Suprapubic skin (tissue), 4 donors: ENCODE data around the gene IFT52. TPM values are rescaled to one million over a fixed set of nuclear protein-coding genes. Genes with fewer than 3 reads are reported as not detected.

Experiments
- DNase-seq, 2 donors: peaks; one replicate each; pipeline ENCODE4 v3.0.0-alpha.2; 2019; ENCODE audit warnings: low spot score in 2 of 2
- H3K27ac ChIP-seq: fragments of 200-600 bp; sonication (generic); one replicate; pipeline ENCODE4 v1.5.1; 2019
- H3K27me3 ChIP-seq: fragments of 200-600 bp; sonication (generic); one replicate; pipeline ENCODE4 v1.5.1; 2019
- H3K36me3 ChIP-seq: fragments of 200-600 bp; sonication (generic); one replicate; pipeline ENCODE4 v1.5.1; 2019
- H3K4me1 ChIP-seq: fragments of 200-600 bp; sonication (generic); one replicate; pipeline ENCODE4 v1.5.1; 2019
- H3K4me3 ChIP-seq: fragments of 200-600 bp; sonication (generic); one replicate; pipeline ENCODE4 v1.5.1; 2019; ENCODE audit warnings: mild to moderate bottlenecking
- H3K9me3 ChIP-seq: fragments of 200-600 bp; sonication (generic); one replicate; pipeline ENCODE4 v1.5.1; 2019
- CTCF ChIP-seq, 2 donors: fragments of 200-600 bp in 1 of 2; fragments of 450-650 bp in 1 of 2; sonication (generic) in 1 of 2; IDR thresholded peaks; one replicate each; pipeline ENCODE4 v1.5.1; 2016 to 2019; ENCODE audit warnings: antibody characterized with exemption in 2 of 2, mild to moderate bottlenecking in 1 of 2, moderate library complexity in 1 of 2
- EP300 ChIP-seq: sonication (generic); formaldehyde crosslinking; IDR thresholded peaks from one replicate; pipeline ENCODE4 v1.6.1; 2017; ENCODE audit warnings: antibody characterized with exemption
- POLR2A ChIP-seq, 2 donors: fragments of 450-650 bp; IDR thresholded peaks; one replicate each; pipeline ENCODE4 v1.6.1; 2017; ENCODE audit warnings: antibody characterized with exemption in 2 of 2, mild to moderate bottlenecking in 2 of 2, moderate library complexity in 2 of 2
- POLR2AphosphoS5 ChIP-seq, 3 donors: sonication (generic); formaldehyde crosslinking; IDR thresholded peaks; one replicate each; pipeline ENCODE4 v1.6.1; 2017; ENCODE audit warnings: antibody characterized with exemption in 3 of 3
- WGBS: methylation state at CpG from one replicate; pipeline ENCODE4 v1.1.5; 2018; 5-methylcytosine and 5-hydroxymethylcytosine counted together
- total RNA-seq, 4 donors: library from RNA; depleted of rRNA; stranded (reverse); fragments of >200 nt; gene quantifications; one replicate each; pipeline ENCODE4 v1.1.0, GENCODE V29; 2016

Gene IFT52
- total RNA-seq, 4 donors from 2014 or later, result 10.7 to 17.5 (median 13.5) TPM

GRCh38 chr20:43554369-43554768 lies 36.4 kb upstream of the IFT52 start:
- H3K4me1 ChIP-seq, result no peaks in the 10 kb centered on the region
- no peak overlapping the region for H3K4me3 ChIP-seq
- WGBS, result 80% methylated on average over 3 of the region's 3 CpGs
- no peak overlapping the region for H3K27ac ChIP-seq
- H3K27me3 ChIP-seq, result no peaks in the 10 kb centered on the region
- no peak for TF ChIP-seq POLR2AphosphoS5 (IDR thresholded peaks at IDR 0.05)
- H3K9me3 ChIP-seq, result no peaks in the 10 kb centered on the region
- no peaks in the 10 kb centered on the region for H3K36me3 ChIP-seq
- DNase-seq, result no peak

- no peaks in the 10 kb centered on the region for H3K36me3 ChIP-seq
- TF ChIP-seq EP300 (no peak), POLR2AphosphoS5 (IDR thresholded peaks at IDR 0.05) (no peak)
- H3K27ac ChIP-seq, result no peak within 1 kb of the TSS
- no peak within 1 kb of the TSS for H3K4me3 ChIP-seq
- DNase-seq, result no peak
- H3K4me1 ChIP-seq, result no peaks in the 10 kb centered on the region
- WGBS, result 86% methylated on average over 12 of the region's 12 CpGs
- no peaks in the 10 kb centered on the region for H3K27me3 ChIP-seq
- H3K9me3 ChIP-seq, result no peaks in the 10 kb centered on the region
These were observed 32.2 kb upstream of the IFT52 start, which contains the start of gene SGK2 for GRCh38 chr20:43558412-43559146. TSS of gene SGK2 (plus strand) at chr20:43559027. CDS start at chr20:43566496, 7,469 bp downstream.

GRCh38 chr20:43559147-43559987 lies 31.4 kb upstream of the IFT52 start:
- 86% methylated on average over 8 of the region's 8 CpGs for WGBS
- no peaks in the 10 kb centered on the region for H3K4me1 ChIP-seq
- no peaks in the 10 kb centered on the region for H3K36me3 ChIP-seq
- H3K4me3 ChIP-seq, result no peak overlapping the region
- TF ChIP-seq CTCF (IDR thresholded peaks at IDR 0.05), result no peak
- no peak for TF ChIP-seq POLR2A (IDR thresholded peaks at IDR 0.05)
- no peak for TF ChIP-seq EP300
- no peak for TF ChIP-seq POLR2AphosphoS5 (IDR thresholded peaks at IDR 0.05)
- no peaks in the 10 kb centered on the region for H3K27me3 ChIP-seq
- H3K9me3 ChIP-seq, result no peaks in the 10 kb centered on the region
- H3K27ac ChIP-seq, result no peak overlapping the region
- no peak for DNase-seq

- DNase-seq, result no peak
- Histone ChIP-seq H3K27me3 (no peaks in the 10 kb centered on the region), H3K4me3 (no peak overlapping the region), H3K9me3 (no peaks in the 10 kb centered on the region), H3K36me3 (no peaks in the 10 kb centered on the region), H3K4me1 (no peaks in the 10 kb centered on the region), H3K27ac (no peak overlapping the region)
- TF ChIP-seq EP300 (no peak), POLR2AphosphoS5 (IDR thresholded peaks at IDR 0.05) (no peak), POLR2A (IDR thresholded peaks at IDR 0.05) (no peak), CTCF (IDR thresholded peaks at IDR 0.05) (no peak)
- WGBS, result 84% methylated on average over 3 of the region's 3 CpGs
These were observed 29.8 kb upstream of the IFT52 start for GRCh38 chr20:43560974-43561373.

- WGBS, result 43% methylated on average over 3 of the region's 3 CpGs
- no peak for DNase-seq
- Histone ChIP-seq H3K36me3 (no peaks in the 10 kb centered on the region), H3K4me1 (no peaks in the 10 kb centered on the region), H3K27ac (no peak overlapping the region), H3K9me3 (no peaks in the 10 kb centered on the region), H3K27me3 (no peaks in the 10 kb centered on the region), H3K4me3 (no peak overlapping the region)
- TF ChIP-seq EP300 (no peak), CTCF (IDR thresholded peaks at IDR 0.05) (no peak), POLR2AphosphoS5 (IDR thresholded peaks at IDR 0.05) (no peak), POLR2A (IDR thresholded peaks at IDR 0.05) (no peak)
These were observed 27.3 kb upstream of the IFT52 start for GRCh38 chr20:43563429-43563828.

GRCh38 chr20:43563991-43564390 lies 26.7 kb upstream of the IFT52 start:
- DNase-seq, result no peak
- H3K27me3 ChIP-seq, result no peaks in the 10 kb centered on the region
- 91% methylated on average over 6 of the region's 7 CpGs for WGBS
- no peak overlapping the region for H3K27ac ChIP-seq
- no peaks in the 10 kb centered on the region for H3K9me3 ChIP-seq
- TF ChIP-seq EP300 (no peak), CTCF (IDR thresholded peaks at IDR 0.05) (no peak), POLR2A (IDR thresholded peaks at IDR 0.05) (no peak), POLR2AphosphoS5 (IDR thresholded peaks at IDR 0.05) (no peak)
- no peaks in the 10 kb centered on the region for H3K36me3 ChIP-seq
- no peaks in the 10 kb centered on the region for H3K4me1 ChIP-seq
- H3K4me3 ChIP-seq, result no peak overlapping the region
